ENCODE results near the gene HTR6. TPM values are rescaled to one million over a fixed set of nuclear protein-coding genes. Genes with fewer than 3 reads are reported as not detected.

The HTR6 gene
- total RNA-seq, 2 experiments from 2014 or later, result not detected

- Mint-ChIP-seq H3K4me1 (no peaks in the 10 kb centered on the region), H3K27me3 (no peaks in the 10 kb centered on the region), H3K4me3 (no peak overlapping the region), H3K27ac (no peak overlapping the region), H3K9me3 (peaks cover 11% of the 10 kb centered on the region), H3K36me3 (ENCODE audit: low read depth) (peaks cover 17% of the 10 kb centered on the region)
- ChIA-PET CTCF (interaction anchor here (0.6 to 2.3 kb wide), 3 partner anchors 10 to 13 kb away, joined by 3 to 9 read pairs (median 5); no protein-coding TSS in a partner anchor), POLR2A (no interaction called here)
- no peak for DNase-seq
Observed at GRCh38 chr1:19728413-19729145, 63.9 kb downstream of the HTR6 start.

- DNase-seq, result no peak
- peaks cover 17% of the 10 kb centered on the region for H3K36me3 Mint-ChIP-seq (ENCODE audit: low read depth)
- POLR2A ChIA-PET, result no interaction called here
- H3K4me1 Mint-ChIP-seq, result no peaks in the 10 kb centered on the region
- CTCF ChIA-PET, result no interaction called here
- H3K4me3 Mint-ChIP-seq, result no peak overlapping the region
- H3K27ac Mint-ChIP-seq, result no peak overlapping the region
- peaks cover 11% of the 10 kb centered on the region for H3K9me3 Mint-ChIP-seq
- H3K27me3 Mint-ChIP-seq, result no peaks in the 10 kb centered on the region
Observed at GRCh38 chr1:19730232-19730631, 65.6 kb downstream of the HTR6 start.

Other genes starting within 250 kb of the HTR6 start
- gene CAPZB, start 179.3 kb upstream of the HTR6 start, total RNA-seq, result 100 to 1,000 TPM; 537 to 565 TPM
- gene NBL1, start 20.6 kb upstream of the HTR6 start, total RNA-seq, result 10 to 100 TPM; 25.4 to 29.8 TPM
- 10 to 100 TPM; 16.3 to 16.9 TPM for gene TMCO4, start 135.0 kb downstream of the HTR6 start, total RNA-seq
- not detected for gene RNF186, start 150.4 kb downstream of the HTR6 start, total RNA-seq
- 1 to 10 TPM; 6.7 to 7.6 TPM for gene OTUD3, start 217.5 kb downstream of the HTR6 start, total RNA-seq